Breast epithelium (tissue), 3 donors: ENCODE measurements around the gene ODF4.

Source experiments
- POLR2AphosphoS5 ChIP-seq, 3 donors: sonication (generic); formaldehyde crosslinking; IDR thresholded peaks; one replicate each; pipeline ENCODE4 v1.6.1; 2017; ENCODE audit warnings: antibody characterized with exemption in 3 of 3
- TF ChIP-seq, protein P1 (sequence below), 3 donors: fragments of 450-650 bp; IDR thresholded peaks; one replicate each; pipeline ENCODE4 v1.5.1; 2016 to 2017; ENCODE audit warnings: antibody characterized with exemption in 3 of 3, mild to moderate bottlenecking in 3 of 3, moderate library complexity in 3 of 3

DNA sequence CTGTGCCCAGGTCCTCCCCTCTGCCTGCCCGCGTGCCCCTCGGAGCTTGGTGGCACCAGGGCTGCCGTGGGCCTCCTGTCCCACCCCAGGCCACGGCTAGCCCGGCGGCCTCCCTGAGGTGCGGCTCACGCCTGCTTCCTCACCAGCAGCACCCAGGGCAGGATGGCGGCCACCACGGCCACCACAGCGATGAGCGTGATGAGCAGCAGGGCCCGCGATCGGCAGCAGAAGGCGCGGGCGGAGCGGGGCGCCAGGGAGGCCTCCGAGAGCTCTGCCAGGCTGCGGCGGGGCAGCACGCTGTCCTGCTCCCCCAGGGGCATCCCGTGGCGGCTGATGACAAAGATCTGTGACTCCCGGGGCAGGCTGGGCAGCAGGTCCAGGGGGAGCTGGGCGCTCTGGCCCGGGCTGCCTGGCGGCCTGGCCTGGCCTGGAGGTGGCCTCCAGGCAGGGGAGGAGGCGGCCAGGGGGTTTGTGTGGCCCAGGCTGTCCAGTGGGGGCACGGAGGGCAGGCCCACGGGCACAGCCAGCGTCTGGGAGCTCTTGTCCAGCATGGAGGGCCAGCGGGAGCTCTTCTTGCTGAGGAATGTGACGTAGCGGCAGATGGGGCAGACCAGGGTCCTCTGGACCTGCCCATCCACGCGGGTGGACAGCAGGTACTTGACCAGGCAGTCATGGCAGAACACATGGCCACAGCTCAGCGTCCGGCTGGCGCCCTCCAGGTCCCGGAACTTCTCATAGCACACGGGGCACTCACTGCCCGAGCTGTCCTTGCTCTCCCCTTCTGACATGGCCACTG lies 53.2 kb downstream of the ODF4 start:
- TF ChIP-seq, protein P1, sequence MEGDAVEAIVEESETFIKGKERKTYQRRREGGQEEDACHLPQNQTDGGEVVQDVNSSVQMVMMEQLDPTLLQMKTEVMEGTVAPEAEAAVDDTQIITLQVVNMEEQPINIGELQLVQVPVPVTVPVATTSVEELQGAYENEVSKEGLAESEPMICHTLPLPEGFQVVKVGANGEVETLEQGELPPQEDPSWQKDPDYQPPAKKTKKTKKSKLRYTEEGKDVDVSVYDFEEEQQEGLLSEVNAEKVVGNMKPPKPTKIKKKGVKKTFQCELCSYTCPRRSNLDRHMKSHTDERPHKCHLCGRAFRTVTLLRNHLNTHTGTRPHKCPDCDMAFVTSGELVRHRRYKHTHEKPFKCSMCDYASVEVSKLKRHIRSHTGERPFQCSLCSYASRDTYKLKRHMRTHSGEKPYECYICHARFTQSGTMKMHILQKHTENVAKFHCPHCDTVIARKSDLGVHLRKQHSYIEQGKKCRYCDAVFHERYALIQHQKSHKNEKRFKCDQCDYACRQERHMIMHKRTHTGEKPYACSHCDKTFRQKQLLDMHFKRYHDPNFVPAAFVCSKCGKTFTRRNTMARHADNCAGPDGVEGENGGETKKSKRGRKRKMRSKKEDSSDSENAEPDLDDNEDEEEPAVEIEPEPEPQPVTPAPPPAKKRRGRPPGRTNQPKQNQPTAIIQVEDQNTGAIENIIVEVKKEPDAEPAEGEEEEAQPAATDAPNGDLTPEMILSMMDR (IDR thresholded peaks at IDR 0.05), result no peak
- no peak for TF ChIP-seq POLR2AphosphoS5 (IDR thresholded peaks at IDR 0.05)
